A549 (cell line): Measurements from ENCODE around the gene MTARC1. TPM values are rescaled to one million over a fixed set of nuclear protein-coding genes. Genes with fewer than 3 reads are reported as not detected.

ENCODE experiments used
- ATAC-seq, 2 experiments: fragments of 200-7000 bp in 1 of 2; fragments of >200 bp in 1 of 2; cut with Nextera tagmentation in 1 of 2; cut with Tn5 transposase in 1 of 2; 3 replicates each; pipeline versions ENCODE4 v1.8.0 to v1.9.1; 2018 to 2020; ENCODE audit warnings: mild to moderate bottlenecking in 1 of 2, moderate library complexity in 1 of 2
- CTCF ChIA-PET: fragments of 300-600 bp; sonication (Branson Sonifier 250); formaldehyde crosslinking; extraction: SDS; loops from one replicate; lab custom pipeline; 2021; ENCODE audit warnings: antibody characterized with exemption, inconsistent platforms; lab: Yijun Ruan, JAX
- POLR2A ChIA-PET: fragments of 350-600 bp; formaldehyde crosslinking; extraction: SDS; loops from one replicate; lab custom pipeline; 2021; ENCODE audit warnings: antibody characterized with exemption, inconsistent platforms; lab: Yijun Ruan, JAX
- DNase-seq, 2 experiments: peaks; one replicate each; pipeline versions ENCODE4 v3.0.0 to v3.0.0-alpha.2; 2011 to 2016; ENCODE audit warnings: low read depth in 1 of 2, low spot score in 1 of 2
- FAIRE-seq: peaks from 2 replicates; lab custom pipeline; 2011; peaks lifted over from hg19 to GRCh38; lab: Jason Lieb, UNC
- H3K27ac ChIP-seq, 2 experiments: fragments of >200 bp; sonication (Bioruptor Twin); formaldehyde crosslinking; 3 replicates each; pipeline ENCODE4 v1.5.1; 2016 to 2017
- H3K4me1 ChIP-seq: fragments of >200 bp; sonication (Bioruptor Twin); formaldehyde crosslinking; 3 replicates; pipeline ENCODE4 v1.6.1; 2016
- H3K4me2 ChIP-seq: fragments of >200 bp; sonication (Bioruptor Twin); formaldehyde crosslinking; 3 replicates; pipeline ENCODE4 v1.6.1; 2016
- H3K4me3 ChIP-seq: fragments of >200 bp; sonication (Bioruptor Twin); formaldehyde crosslinking; 3 replicates; pipeline ENCODE4 v1.5.1; 2016
- H3K9me3 ChIP-seq: fragments of >200 bp; sonication (Bioruptor Twin); formaldehyde crosslinking; 3 replicates; pipeline ENCODE4 v1.6.1; 2016
- CBX2 ChIP-seq: fragments of 200-600 bp; sonication (generic); IDR thresholded peaks from 2 replicates; pipeline ENCODE4 v1.6.1; 2016; ENCODE audit warnings: low read depth, mild to moderate bottlenecking, borderline replicate concordance
- CBX8 ChIP-seq: fragments of 200-600 bp; sonication (generic); IDR thresholded peaks from 2 replicates; pipeline ENCODE4 v1.6.1; 2016
- CHD2 ChIP-seq: fragments of 150-350 bp; IDR thresholded peaks from 2 replicates; pipeline ENCODE4 v1.6.1; 2014; ENCODE audit warnings: low read length; ENCODE audit not compliant: partially characterized antibody
- GATA3 ChIP-seq: IDR thresholded peaks from 2 replicates; pipeline ENCODE4 v1.6.1; 2012; ENCODE audit warnings: borderline replicate concordance
- HEYL ChIP-seq: fragments of 250-450 bp; sonication (Bioruptor Pico); IDR thresholded peaks from 2 replicates; pipeline ENCODE4 v1.8.0; 2021; ENCODE audit warnings: mild to moderate bottlenecking, moderate library complexity
- HOXA7 ChIP-seq: fragments of 250-450 bp; sonication (Bioruptor Pico); IDR thresholded peaks from 2 replicates; pipeline ENCODE4 v1.5.0; 2020; ENCODE audit warnings: mild to moderate bottlenecking, moderate library complexity
- JUN ChIP-seq, 2 experiments: fragments of >200 bp; sonication (Bioruptor Twin); formaldehyde crosslinking; IDR thresholded peaks; 2 replicates in 1 of 2; 3 replicates in 1 of 2; pipeline ENCODE4 v1.6.1; 2016 to 2017
- JUNB ChIP-seq: fragments of >200 bp; sonication (Bioruptor Twin); formaldehyde crosslinking; IDR thresholded peaks from 2 replicates; pipeline ENCODE4 v1.6.1; 2016
- KDM1A ChIP-seq: fragments of 200-600 bp; sonication (generic); IDR thresholded peaks from 2 replicates; pipeline ENCODE4 v1.6.1; 2016; ENCODE audit warnings: low read depth, mild to moderate bottlenecking
- MYC ChIP-seq: IDR thresholded peaks from 2 replicates; pipeline ENCODE4 v1.6.1; 2012; ENCODE audit warnings: mild to moderate bottlenecking, inconsistent platforms, low read length, improper control_type of control experiment, borderline replicate concordance
- NFE2L2 ChIP-seq: fragments of 150-350 bp; conservative IDR thresholded peaks from 2 replicates; pipeline ENCODE4 v1.6.1; 2014; ENCODE audit warnings: low read length
- PHF8 ChIP-seq: fragments of 200-600 bp; sonication (generic); IDR thresholded peaks from 2 replicates; pipeline ENCODE4 v1.6.1; 2016; ENCODE audit warnings: low read depth, mild to moderate bottlenecking, antibody characterized with exemption, moderate library complexity, borderline replicate concordance
- POLR2A ChIP-seq: IDR thresholded peaks from 2 replicates; pipeline ENCODE4 v1.6.1; 2012; ENCODE audit warnings: mild to moderate bottlenecking, low read length
- POLR2AphosphoS2 ChIP-seq: conservative IDR thresholded peaks from 2 replicates; pipeline ENCODE4 v1.6.1; 2012; ENCODE audit warnings: low read length, improper control_type of control experiment, inconsistent platforms
- RAD21 ChIP-seq, 2 experiments: fragments of >200 bp in 1 of 2; sonication (Bioruptor Twin) in 1 of 2; formaldehyde crosslinking in 1 of 2; IDR thresholded peaks in 1 of 2; conservative IDR thresholded peaks in 1 of 2; 2 replicates in 1 of 2; 3 replicates in 1 of 2; pipeline ENCODE4 v1.6.1; 2012 to 2018; ENCODE audit warnings: inconsistent platforms in 1 of 2
- RARB ChIP-seq: fragments of 250-450 bp; sonication (Bioruptor Pico); IDR thresholded peaks from 2 replicates; pipeline ENCODE4 v1.8.0; 2021; ENCODE audit warnings: mild to moderate bottlenecking, moderate library complexity
- RNF2 ChIP-seq: fragments of 200-600 bp; sonication (generic); IDR thresholded peaks from 2 replicates; pipeline ENCODE4 v1.6.1; 2016; ENCODE audit warnings: low read depth, mild to moderate bottlenecking, antibody characterized with exemption, moderate library complexity, borderline replicate concordance
- SMC3 ChIP-seq: fragments of >200 bp; sonication (Bioruptor Twin); formaldehyde crosslinking; IDR thresholded peaks from 3 replicates; pipeline ENCODE4 v1.6.1; 2018; ENCODE audit warnings: inconsistent platforms
- SREBF2 ChIP-seq: fragments of 450-650 bp; IDR thresholded peaks from 2 replicates; pipeline ENCODE4 v1.6.1; 2014; ENCODE audit warnings: mild to moderate bottlenecking, moderate library complexity
- ZNF302 ChIP-seq: fragments of 250-450 bp; sonication (Bioruptor Pico); IDR thresholded peaks from 2 replicates; pipeline ENCODE4 v1.9.0; 2021; ENCODE audit warnings: inconsistent platforms, mild to moderate bottlenecking, moderate library complexity
- WGBS: methylation state at CpG from one replicate; pipeline ENCODE4 v1.1.6; 2017; ENCODE audit errors: missing lambda C conversion rate; 5-methylcytosine and 5-hydroxymethylcytosine counted together
- polyA plus RNA-seq, 4 experiments: library from polyadenylated mRNA; depleted of rRNA in 3 of 4; stranded (reverse); fragments of >200 nt; fragmentation: RNase III in 1 of 4; extraction: RNeasy Plus Mini Kit Qiagen cat#74134 plus additional on column Dnase treatment in 1 of 4; gene quantifications; 2 replicates in 3 of 4; 3 replicates in 1 of 4; pipeline ENCODE4 v1.2.3, GENCODE V29; 2011 to 2017
- TF ChIP-seq, protein P1 (sequence below): IDR thresholded peaks from 2 replicates; pipeline ENCODE4 v1.6.1; 2012; ENCODE audit warnings: low read depth, borderline replicate concordance
- TF ChIP-seq, protein P2 (sequence below): fragments of >200 bp; sonication (Bioruptor Twin); formaldehyde crosslinking; IDR thresholded peaks from 2 replicates; pipeline ENCODE4 v1.6.1; 2016
- TF ChIP-seq, protein P3 (sequence below): IDR thresholded peaks from 2 replicates; pipeline ENCODE4 v1.6.1; 2012
- TF ChIP-seq, protein P4 (sequence below): fragments of >200 bp; sonication (Bioruptor Twin); formaldehyde crosslinking; IDR thresholded peaks from 3 replicates; pipeline ENCODE4 v1.5.1; 2016
- TF ChIP-seq, protein P5 (sequence below): IDR thresholded peaks from 2 replicates; pipeline ENCODE4 v1.6.1; 2012
- TF ChIP-seq, protein P6 (sequence below): fragments of 250-450 bp; sonication (Bioruptor Pico); IDR thresholded peaks from 2 replicates; pipeline ENCODE4 v1.5.0; 2020; ENCODE audit warnings: low read depth, mild to moderate bottlenecking, moderate library complexity

The MTARC1 gene
- polyA plus RNA-seq, 2 of the 4 experiments (the other 2 are of a cell fraction) = 9.5 to 10.1 TPM

DNA sequence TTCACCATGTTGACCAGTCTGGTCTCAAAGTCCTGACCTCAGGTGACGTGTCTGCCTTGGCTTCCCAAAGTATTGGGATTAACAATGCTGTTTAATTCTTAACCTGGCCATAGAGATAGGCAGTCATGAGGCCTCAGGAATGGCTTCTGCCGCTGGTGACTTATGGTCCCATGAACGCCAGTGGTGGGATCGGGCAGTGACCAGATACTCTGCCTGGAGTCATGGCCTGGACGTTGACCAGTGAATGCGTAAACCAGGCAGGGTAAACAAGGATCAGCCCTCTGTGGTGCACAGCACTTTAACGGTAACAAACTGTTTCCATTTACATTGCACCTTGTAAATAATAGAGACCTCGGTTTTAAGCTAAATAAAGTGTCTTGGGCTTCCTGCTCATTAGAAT, 23.0 kb downstream of the MTARC1 start:
- Histone ChIP-seq H3K4me1 (no peaks in the 10 kb centered on the region), H3K4me2 (no peak overlapping the region), H3K4me3 (no peak overlapping the region), H3K27ac (no peak overlapping the region), H3K9me3 (no peaks in the 10 kb centered on the region)
- TF ChIP-seq HEYL (no peak), KDM1A (no peak), RARB (CRISPR knock-in tag) (no peak), NFE2L2 (no peak), JUNB (no peak), POLR2A (no peak), CBX8 (no peak)
- DNase-seq = no peak
- ATAC-seq = no peak
- WGBS = 80% methylated on average over 8 of the region's 8 CpGs
- FAIRE-seq = no peak
- CTCF ChIA-PET = interaction anchor here (0.6 to 3.0 kb wide), 18 partner anchors 9 to 1647 kb away, joined by 3 to 19 read pairs (median 4); no protein-coding TSS in a partner anchor
- POLR2A ChIA-PET = no interaction called here

DNA sequence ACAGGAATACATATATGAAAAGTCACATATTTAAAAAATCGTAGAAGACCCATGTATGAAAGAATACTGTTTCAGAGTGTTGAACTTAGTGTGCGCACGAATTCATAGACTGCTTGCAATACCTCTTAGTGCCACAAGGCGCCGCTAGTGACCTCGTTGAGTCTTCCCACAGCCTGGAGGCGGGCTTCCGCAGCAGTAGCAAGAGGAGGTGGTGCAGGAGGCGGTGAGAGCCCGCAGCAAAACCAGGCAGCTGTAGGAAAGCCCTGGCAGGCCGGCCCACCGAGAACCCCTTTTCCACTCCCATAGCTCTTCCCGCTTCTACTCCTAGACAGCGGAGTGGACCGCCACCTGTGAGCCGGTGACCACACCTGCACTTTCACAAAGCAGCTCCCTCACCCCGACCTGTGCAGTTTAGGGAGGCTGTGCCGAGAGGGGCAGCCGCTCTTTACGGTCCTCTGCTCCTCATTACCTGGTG, 23.5 kb downstream of the MTARC1 start:
- ChIA-PET CTCF (interaction anchor here (0.6 to 3.0 kb wide), 26 partner anchors 9 to 1715 kb away, joined by 3 to 19 read pairs (median 3); partner anchors contain the start of gene MTARC1), POLR2A (no interaction called here)
- DNase-seq = peak; percentile 57 to 77
- no peaks in the 10 kb centered on the region for H3K9me3 ChIP-seq
- H3K4me3 ChIP-seq = no peak overlapping the region
- no peak for FAIRE-seq
- TF ChIP-seq, protein P1, sequence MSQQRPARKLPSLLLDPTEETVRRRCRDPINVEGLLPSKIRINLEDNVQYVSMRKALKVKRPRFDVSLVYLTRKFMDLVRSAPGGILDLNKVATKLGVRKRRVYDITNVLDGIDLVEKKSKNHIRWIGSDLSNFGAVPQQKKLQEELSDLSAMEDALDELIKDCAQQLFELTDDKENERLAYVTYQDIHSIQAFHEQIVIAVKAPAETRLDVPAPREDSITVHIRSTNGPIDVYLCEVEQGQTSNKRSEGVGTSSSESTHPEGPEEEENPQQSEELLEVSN = no peak
- TF ChIP-seq SMC3 = peak; percentile 77
- no peak for TF ChIP-seq SREBF2
- TF ChIP-seq POLR2AphosphoS2 = no peak
- no peak for TF ChIP-seq CHD2
- no peak for TF ChIP-seq GATA3
- TF ChIP-seq HOXA7 (CRISPR knock-in tag) = no peak
- TF ChIP-seq RNF2 = no peak
- TF ChIP-seq, protein P2, sequence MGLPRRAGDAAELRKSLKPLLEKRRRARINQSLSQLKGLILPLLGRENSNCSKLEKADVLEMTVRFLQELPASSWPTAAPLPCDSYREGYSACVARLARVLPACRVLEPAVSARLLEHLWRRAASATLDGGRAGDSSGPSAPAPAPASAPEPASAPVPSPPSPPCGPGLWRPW = no peak
- TF ChIP-seq, protein P3, sequence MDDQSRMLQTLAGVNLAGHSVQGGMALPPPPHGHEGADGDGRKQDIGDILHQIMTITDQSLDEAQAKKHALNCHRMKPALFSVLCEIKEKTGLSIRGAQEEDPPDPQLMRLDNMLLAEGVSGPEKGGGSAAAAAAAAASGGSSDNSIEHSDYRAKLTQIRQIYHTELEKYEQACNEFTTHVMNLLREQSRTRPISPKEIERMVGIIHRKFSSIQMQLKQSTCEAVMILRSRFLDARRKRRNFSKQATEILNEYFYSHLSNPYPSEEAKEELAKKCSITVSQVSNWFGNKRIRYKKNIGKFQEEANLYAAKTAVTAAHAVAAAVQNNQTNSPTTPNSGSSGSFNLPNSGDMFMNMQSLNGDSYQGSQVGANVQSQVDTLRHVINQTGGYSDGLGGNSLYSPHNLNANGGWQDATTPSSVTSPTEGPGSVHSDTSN = no peak
- TF ChIP-seq RAD21 (conservative IDR thresholded peaks at IDR 0.05 in 1 of 2, IDR thresholded peaks at IDR 0.05 in 1 of 2) = peak; percentile 83 to 84
- TF ChIP-seq, protein P4, sequence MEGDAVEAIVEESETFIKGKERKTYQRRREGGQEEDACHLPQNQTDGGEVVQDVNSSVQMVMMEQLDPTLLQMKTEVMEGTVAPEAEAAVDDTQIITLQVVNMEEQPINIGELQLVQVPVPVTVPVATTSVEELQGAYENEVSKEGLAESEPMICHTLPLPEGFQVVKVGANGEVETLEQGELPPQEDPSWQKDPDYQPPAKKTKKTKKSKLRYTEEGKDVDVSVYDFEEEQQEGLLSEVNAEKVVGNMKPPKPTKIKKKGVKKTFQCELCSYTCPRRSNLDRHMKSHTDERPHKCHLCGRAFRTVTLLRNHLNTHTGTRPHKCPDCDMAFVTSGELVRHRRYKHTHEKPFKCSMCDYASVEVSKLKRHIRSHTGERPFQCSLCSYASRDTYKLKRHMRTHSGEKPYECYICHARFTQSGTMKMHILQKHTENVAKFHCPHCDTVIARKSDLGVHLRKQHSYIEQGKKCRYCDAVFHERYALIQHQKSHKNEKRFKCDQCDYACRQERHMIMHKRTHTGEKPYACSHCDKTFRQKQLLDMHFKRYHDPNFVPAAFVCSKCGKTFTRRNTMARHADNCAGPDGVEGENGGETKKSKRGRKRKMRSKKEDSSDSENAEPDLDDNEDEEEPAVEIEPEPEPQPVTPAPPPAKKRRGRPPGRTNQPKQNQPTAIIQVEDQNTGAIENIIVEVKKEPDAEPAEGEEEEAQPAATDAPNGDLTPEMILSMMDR = peak; percentile 79
- TF ChIP-seq ZNF302 (CRISPR knock-in tag) = no peak
- TF ChIP-seq MYC = no peak
- no peak for TF ChIP-seq CBX8
- TF ChIP-seq JUN (IDR thresholded peaks at IDR 0.05) = no peak
- TF ChIP-seq, protein P5, sequence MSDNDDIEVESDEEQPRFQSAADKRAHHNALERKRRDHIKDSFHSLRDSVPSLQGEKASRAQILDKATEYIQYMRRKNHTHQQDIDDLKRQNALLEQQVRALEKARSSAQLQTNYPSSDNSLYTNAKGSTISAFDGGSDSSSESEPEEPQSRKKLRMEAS = no peak
- TF ChIP-seq CBX2 = no peak
- no peak for TF ChIP-seq PHF8
- TF ChIP-seq, protein P6, sequence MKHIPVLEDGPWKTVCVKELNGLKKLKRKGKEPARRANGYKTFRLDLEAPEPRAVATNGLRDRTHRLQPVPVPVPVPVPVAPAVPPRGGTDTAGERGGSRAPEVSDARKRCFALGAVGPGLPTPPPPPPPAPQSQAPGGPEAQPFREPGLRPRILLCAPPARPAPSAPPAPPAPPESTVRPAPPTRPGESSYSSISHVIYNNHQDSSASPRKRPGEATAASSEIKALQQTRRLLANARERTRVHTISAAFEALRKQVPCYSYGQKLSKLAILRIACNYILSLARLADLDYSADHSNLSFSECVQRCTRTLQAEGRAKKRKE (CRISPR knock-in tag) = no peak
- no peak for TF ChIP-seq JUNB
- no peaks in the 10 kb centered on the region for H3K4me1 ChIP-seq
- H3K27ac ChIP-seq = no peak overlapping the region
- peak overlapping the region; percentile 50; the same call in 2 of the 3 replicates for H3K4me2 ChIP-seq
- whole genome bisulfite sequencing = 41% methylated on average over 20 of the region's 20 CpGs
- peak; percentile 83 to 95 for ATAC-seq
